ENCODE measurements around the gene TMEM163.

DNA sequence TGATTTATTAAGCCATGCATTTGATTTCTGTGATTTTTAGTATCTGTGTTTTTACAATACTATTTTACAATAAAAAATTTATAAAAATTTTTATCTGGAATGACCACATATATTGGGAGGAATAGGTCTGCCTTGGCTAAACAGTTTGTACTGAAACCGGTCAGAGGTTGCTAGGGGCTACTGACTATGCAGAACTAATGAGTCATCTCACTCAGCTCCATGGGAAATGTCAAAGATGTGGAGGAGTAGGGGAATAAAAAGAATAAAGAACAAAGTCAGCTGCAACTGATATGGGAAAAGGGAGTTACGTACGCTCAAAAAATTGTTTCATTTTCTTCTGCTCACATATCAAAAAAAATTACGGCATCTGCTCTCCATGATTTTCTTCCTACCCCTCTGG, 8.6 kb upstream of the TMEM163 start:
- TF ChIP-seq, protein P1, sequence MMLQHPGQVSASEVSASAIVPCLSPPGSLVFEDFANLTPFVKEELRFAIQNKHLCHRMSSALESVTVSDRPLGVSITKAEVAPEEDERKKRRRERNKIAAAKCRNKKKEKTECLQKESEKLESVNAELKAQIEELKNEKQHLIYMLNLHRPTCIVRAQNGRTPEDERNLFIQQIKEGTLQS (IDR thresholded peaks at IDR 0.05) = no peak
- no peak for TF ChIP-seq POLR2A (IDR thresholded peaks at IDR 0.05; ENCODE audit: borderline replicate concordance, extremely low read depth, insufficient read depth, insufficient read length)
- TF ChIP-seq, protein P2, sequence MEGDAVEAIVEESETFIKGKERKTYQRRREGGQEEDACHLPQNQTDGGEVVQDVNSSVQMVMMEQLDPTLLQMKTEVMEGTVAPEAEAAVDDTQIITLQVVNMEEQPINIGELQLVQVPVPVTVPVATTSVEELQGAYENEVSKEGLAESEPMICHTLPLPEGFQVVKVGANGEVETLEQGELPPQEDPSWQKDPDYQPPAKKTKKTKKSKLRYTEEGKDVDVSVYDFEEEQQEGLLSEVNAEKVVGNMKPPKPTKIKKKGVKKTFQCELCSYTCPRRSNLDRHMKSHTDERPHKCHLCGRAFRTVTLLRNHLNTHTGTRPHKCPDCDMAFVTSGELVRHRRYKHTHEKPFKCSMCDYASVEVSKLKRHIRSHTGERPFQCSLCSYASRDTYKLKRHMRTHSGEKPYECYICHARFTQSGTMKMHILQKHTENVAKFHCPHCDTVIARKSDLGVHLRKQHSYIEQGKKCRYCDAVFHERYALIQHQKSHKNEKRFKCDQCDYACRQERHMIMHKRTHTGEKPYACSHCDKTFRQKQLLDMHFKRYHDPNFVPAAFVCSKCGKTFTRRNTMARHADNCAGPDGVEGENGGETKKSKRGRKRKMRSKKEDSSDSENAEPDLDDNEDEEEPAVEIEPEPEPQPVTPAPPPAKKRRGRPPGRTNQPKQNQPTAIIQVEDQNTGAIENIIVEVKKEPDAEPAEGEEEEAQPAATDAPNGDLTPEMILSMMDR (IDR thresholded peaks at IDR 0.05 in 2 of 3, conservative IDR thresholded peaks at IDR 0.05 in 1 of 3; ENCODE audit: borderline replicate concordance in 1 of 3, insufficient read depth in 1 of 3, low read depth in 2 of 3, low read length in 2 of 3) = no peak

Measured in HCT116 (cell line).